K562 (cell line): Measurements from ENCODE around the gene CPA4. TPM values are rescaled to one million over a fixed set of nuclear protein-coding genes. Genes with fewer than 3 reads are reported as not detected.

Experiments
- ADNP ChIP-seq: fragments of 200-800 bp; sonication (Bioruptor generic); IDR thresholded peaks from 2 replicates; pipeline ENCODE4 v1.6.1; 2016; ENCODE audit warnings: missing genetic modification characterization, missing compliant biosample characterization
- CAMTA2 ChIP-seq: fragments of 250-450 bp; sonication (Bioruptor Pico); conservative IDR thresholded peaks from 2 replicates; pipeline ENCODE4 v1.5.1; 2022
- CBFA2T2 ChIP-seq: fragments of 450-650 bp; conservative IDR thresholded peaks from 2 replicates; pipeline ENCODE4 v1.6.1; 2017; ENCODE audit warnings: mild to moderate bottlenecking
- CHD4 ChIP-seq: fragments of 200-600 bp; sonication (generic); IDR thresholded peaks from 3 replicates; pipeline ENCODE4 v1.6.1; 2012; ENCODE audit warnings: low read depth, mild to moderate bottlenecking, mixed read lengths, low read length, inconsistent platforms; ENCODE audit not compliant: insufficient read depth, insufficient replicate concordance, poor library complexity, severe bottlenecking
- CTCF ChIP-seq, 3 experiments: IDR thresholded peaks in 2 of 3; conservative IDR thresholded peaks in 1 of 3; 2 replicates each; pipeline ENCODE4 v1.5.1; 2011 to 2012; ENCODE audit warnings: low read length in 3 of 3, mild to moderate bottlenecking in 3 of 3, control low read depth in 2 of 3, improper control_type of control experiment in 1 of 3, inconsistent platforms in 1 of 3, low read depth in 1 of 3, mixed read lengths in 1 of 3, moderate library complexity in 1 of 3; ENCODE audit not compliant: insufficient read depth in 2 of 3
- FOXM1 ChIP-seq, 2 experiments: fragments of 450-650 bp in 1 of 2; sonication (generic) in 1 of 2; formaldehyde crosslinking in 1 of 2; IDR thresholded peaks; 2 replicates each; pipeline versions ENCODE4 v1.6.1 to v1.9.0; 2017 to 2022; ENCODE audit warnings: low read depth in 2 of 2, mild to moderate bottlenecking in 2 of 2, missing genetic modification reagents in 1 of 2, moderate library complexity in 1 of 2
- HIVEP1 ChIP-seq: fragments of 250-450 bp; sonication (Bioruptor Pico); IDR thresholded peaks from 2 replicates; pipeline ENCODE4 v1.4.0; 2020; ENCODE audit warnings: mild to moderate bottlenecking
- NFE2 ChIP-seq: IDR thresholded peaks from 2 replicates; pipeline ENCODE4 v1.6.1; 2014; ENCODE audit warnings: antibody characterized with exemption, low read depth
- NFIC ChIP-seq: fragments of 450-650 bp; IDR thresholded peaks from 2 replicates; pipeline ENCODE4 v1.6.1; 2017; ENCODE audit warnings: mild to moderate bottlenecking, inconsistent platforms
- RBM25 ChIP-seq: fragments of 200-400 bp; formaldehyde crosslinking; IDR thresholded peaks from 2 replicates; pipeline ENCODE4 v1.6.1; 2018; ENCODE audit warnings: low read length, low read depth, moderate library complexity; ENCODE audit not compliant: severe bottlenecking
- RFX7 ChIP-seq: fragments of 250-450 bp; sonication (Bioruptor Pico); IDR thresholded peaks from 2 replicates; pipeline ENCODE4 v1.5.1; 2021; ENCODE audit warnings: mild to moderate bottlenecking
- RUNX1 ChIP-seq: sonication (generic); IDR thresholded peaks from 2 replicates; pipeline ENCODE4 v1.6.1; 2016; ENCODE audit warnings: antibody characterized with exemption, low read depth
- SRSF9 ChIP-seq: fragments of 200-400 bp; formaldehyde crosslinking; IDR thresholded peaks from 2 replicates; pipeline ENCODE4 v1.6.1; 2017; ENCODE audit warnings: low read depth, low read length, borderline replicate concordance
- ZBTB2 ChIP-seq: fragments of 450-650 bp; IDR thresholded peaks from 2 replicates; pipeline ENCODE4 v1.6.1; 2016; ENCODE audit warnings: antibody characterized with exemption
- ZC3H11A ChIP-seq: IDR thresholded peaks from 2 replicates; pipeline ENCODE4 v1.6.1; 2012; ENCODE audit warnings: low read depth, low read length, improper control_type of control experiment
- ZNF140 ChIP-seq: fragments of 250-450 bp; sonication (Bioruptor Pico); IDR thresholded peaks from 2 replicates; pipeline ENCODE4 v1.8.0; 2021; ENCODE audit warnings: moderate library complexity, mild to moderate bottlenecking, inconsistent platforms
- ZNF3 ChIP-seq: fragments of 250-450 bp; sonication (Bioruptor Pico); IDR thresholded peaks from 2 replicates; pipeline ENCODE4 v1.5.0; 2021; ENCODE audit warnings: mild to moderate bottlenecking, moderate library complexity
- polyA plus RNA-seq, 8 experiments: library from polyadenylated mRNA; depleted of rRNA in 4 of 8; stranded (reverse) in 5 of 8; unstranded in 3 of 8; fragments of >200 nt; fragmentation: Nextera tagmentation in 2 of 8; fragmentation: Illumina TruSeq in 1 of 8; extraction: Ambion mirVana in 2 of 8; extraction: Trizol in 1 of 8; gene quantifications; 2 replicates each; pipeline versions ENCODE4 v1.2.1 to v1.2.3, GENCODE V29; 2011 to 2014; ENCODE audit warnings: inconsistent platforms in 1 of 8, missing spikeins in 1 of 8
- total RNA-seq, 7 experiments: library from RNA; depleted of rRNA in 6 of 7; stranded (reverse); fragments of >200 nt in 6 of 7; fragmentation: Illumina TruSeq in 2 of 7; extraction: Trizol in 2 of 7; gene quantifications; 2 replicates each; pipeline versions ENCODE4 v1.2.1 to v1.2.3, GENCODE V29; 2011 to 2021; ENCODE audit warnings: low replicate concordance in 1 of 7
- TF ChIP-seq, protein P1 (sequence below): sonication (generic); formaldehyde crosslinking; IDR thresholded peaks from 2 replicates; pipeline ENCODE4 v1.8.1; 2022; ENCODE audit warnings: missing genetic modification reagents
- TF ChIP-seq, protein P2 (sequence below), 3 experiments: fragments of 200-800 bp in 1 of 3; sonication (Bioruptor generic) in 1 of 3; sonication (generic) in 1 of 3; formaldehyde crosslinking in 1 of 3; IDR thresholded peaks; 2 replicates each; pipeline versions ENCODE4 v1.6.1 to v1.8.0; 2016 to 2022; ENCODE audit warnings: mild to moderate bottlenecking in 2 of 3, missing compliant biosample characterization in 2 of 3, missing genetic modification characterization in 2 of 3, missing genetic modification reagents in 1 of 3
- TF ChIP-seq, protein P3 (sequence below): sonication (generic); formaldehyde crosslinking; IDR thresholded peaks from 2 replicates; pipeline ENCODE4 v1.8.0; 2022; ENCODE audit warnings: mild to moderate bottlenecking, missing genetic modification reagents

CPA4 gene
- total and polyA plus RNA-seq, 9 of the 15 experiments (the other 6 are each of a cell fraction or from before 2014, with no cell fraction given) = not detected

DNA sequence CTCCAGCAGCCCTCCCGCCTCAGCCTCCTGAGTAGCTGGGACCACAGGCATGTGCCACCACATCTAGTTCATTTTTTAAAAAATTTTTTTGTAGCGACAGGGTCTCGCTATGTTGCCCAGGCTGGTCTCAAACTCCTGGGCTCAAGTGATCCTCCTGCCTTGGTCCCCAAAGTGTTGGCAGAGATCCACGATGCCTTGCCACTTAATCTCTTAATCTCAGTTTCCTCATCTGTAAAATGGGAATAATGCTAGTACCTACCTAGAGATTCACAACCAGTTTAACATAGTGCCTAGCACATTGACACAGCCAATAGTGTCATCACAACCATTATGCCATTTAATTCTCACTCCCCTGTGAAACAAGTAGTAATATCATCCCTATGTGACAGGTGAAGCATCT lies 4.8 kb upstream of the CPA4 start (continued):
- TF ChIP-seq ZNF3 (CRISPR knock-in tag) (no peak), HIVEP1 (CRISPR knock-in tag) (no peak), NFE2 (no peak), CHD4 (peak; percentile 73), NFIC (peak; percentile 37), RFX7 (CRISPR knock-in tag) (no peak), FOXM1 (IDR thresholded peaks at IDR 0.05; ENCODE audit: low read depth) (no peak), FOXM1 (CRISPR knock-in tag; IDR thresholded peaks at IDR 0.05; ENCODE audit: low read depth) (no peak), SRSF9 (no peak), CBFA2T2 (no peak), RUNX1 (no peak), ZC3H11A (no peak), ADNP (tag) (peak; percentile 73), ZNF140 (CRISPR knock-in tag) (no peak), CTCF (IDR thresholded peaks at IDR 0.05 in 2 of 3, conservative IDR thresholded peaks at IDR 0.05 in 1 of 3; ENCODE audit: insufficient read depth in 2 of 3, low read depth in 1 of 3, low read length in 3 of 3) (no peak), ZBTB2 (no peak), RBM25 (peak; percentile 66), CAMTA2 (CRISPR knock-in tag) (no peak)
- TF ChIP-seq, protein P1, sequence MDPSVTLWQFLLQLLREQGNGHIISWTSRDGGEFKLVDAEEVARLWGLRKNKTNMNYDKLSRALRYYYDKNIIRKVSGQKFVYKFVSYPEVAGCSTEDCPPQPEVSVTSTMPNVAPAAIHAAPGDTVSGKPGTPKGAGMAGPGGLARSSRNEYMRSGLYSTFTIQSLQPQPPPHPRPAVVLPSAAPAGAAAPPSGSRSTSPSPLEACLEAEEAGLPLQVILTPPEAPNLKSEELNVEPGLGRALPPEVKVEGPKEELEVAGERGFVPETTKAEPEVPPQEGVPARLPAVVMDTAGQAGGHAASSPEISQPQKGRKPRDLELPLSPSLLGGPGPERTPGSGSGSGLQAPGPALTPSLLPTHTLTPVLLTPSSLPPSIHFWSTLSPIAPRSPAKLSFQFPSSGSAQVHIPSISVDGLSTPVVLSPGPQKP (CRISPR knock-in tag) = no peak
- TF ChIP-seq, protein P2, sequence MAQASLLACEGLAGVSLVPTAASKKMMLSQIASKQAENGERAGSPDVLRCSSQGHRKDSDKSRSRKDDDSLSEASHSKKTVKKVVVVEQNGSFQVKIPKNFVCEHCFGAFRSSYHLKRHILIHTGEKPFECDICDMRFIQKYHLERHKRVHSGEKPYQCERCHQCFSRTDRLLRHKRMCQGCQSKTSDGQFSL (CRISPR knock-in tag; IDR thresholded peaks at IDR 0.05) = 0 out of 2 replicates have a peak, but pooled peaks have one; percentile 19
- TF ChIP-seq, protein P2 (tag; IDR thresholded peaks at IDR 0.05) = no peak
- TF ChIP-seq, protein P3, sequence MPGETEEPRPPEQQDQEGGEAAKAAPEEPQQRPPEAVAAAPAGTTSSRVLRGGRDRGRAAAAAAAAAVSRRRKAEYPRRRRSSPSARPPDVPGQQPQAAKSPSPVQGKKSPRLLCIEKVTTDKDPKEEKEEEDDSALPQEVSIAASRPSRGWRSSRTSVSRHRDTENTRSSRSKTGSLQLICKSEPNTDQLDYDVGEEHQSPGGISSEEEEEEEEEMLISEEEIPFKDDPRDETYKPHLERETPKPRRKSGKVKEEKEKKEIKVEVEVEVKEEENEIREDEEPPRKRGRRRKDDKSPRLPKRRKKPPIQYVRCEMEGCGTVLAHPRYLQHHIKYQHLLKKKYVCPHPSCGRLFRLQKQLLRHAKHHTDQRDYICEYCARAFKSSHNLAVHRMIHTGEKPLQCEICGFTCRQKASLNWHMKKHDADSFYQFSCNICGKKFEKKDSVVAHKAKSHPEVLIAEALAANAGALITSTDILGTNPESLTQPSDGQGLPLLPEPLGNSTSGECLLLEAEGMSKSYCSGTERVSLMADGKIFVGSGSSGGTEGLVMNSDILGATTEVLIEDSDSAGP = no peak
